Panc1 (cell line): ENCODE measurements around the gene KRT36.

ENCODE experiments used
- CTCF ChIP-seq: fragments of 450-650 bp; IDR thresholded peaks from 2 replicates; pipeline ENCODE4 v1.5.1; 2017; ENCODE audit warnings: mild to moderate bottlenecking
- SIN3A ChIP-seq: IDR thresholded peaks from 2 replicates; pipeline ENCODE4 v1.6.1; 2012; ENCODE audit warnings: low read depth, mild to moderate bottlenecking, low read length, moderate library complexity, borderline replicate concordance; ENCODE audit not compliant: insufficient read depth
- TF ChIP-seq, protein P1 (sequence below), 2 experiments: IDR thresholded peaks; 2 replicates each; pipeline ENCODE4 v1.6.1; 2011 to 2012; ENCODE audit warnings: low read depth in 2 of 2, control low read depth in 1 of 2, low read length in 1 of 2, mild to moderate bottlenecking in 1 of 2, moderate library complexity in 1 of 2; ENCODE audit not compliant: insufficient read depth in 1 of 2

GRCh38 chr17:41478237-41478636 is 11.5 kb downstream of the KRT36 start:
- no peak for TF ChIP-seq CTCF
- no peak for TF ChIP-seq SIN3A
- TF ChIP-seq, protein P1, sequence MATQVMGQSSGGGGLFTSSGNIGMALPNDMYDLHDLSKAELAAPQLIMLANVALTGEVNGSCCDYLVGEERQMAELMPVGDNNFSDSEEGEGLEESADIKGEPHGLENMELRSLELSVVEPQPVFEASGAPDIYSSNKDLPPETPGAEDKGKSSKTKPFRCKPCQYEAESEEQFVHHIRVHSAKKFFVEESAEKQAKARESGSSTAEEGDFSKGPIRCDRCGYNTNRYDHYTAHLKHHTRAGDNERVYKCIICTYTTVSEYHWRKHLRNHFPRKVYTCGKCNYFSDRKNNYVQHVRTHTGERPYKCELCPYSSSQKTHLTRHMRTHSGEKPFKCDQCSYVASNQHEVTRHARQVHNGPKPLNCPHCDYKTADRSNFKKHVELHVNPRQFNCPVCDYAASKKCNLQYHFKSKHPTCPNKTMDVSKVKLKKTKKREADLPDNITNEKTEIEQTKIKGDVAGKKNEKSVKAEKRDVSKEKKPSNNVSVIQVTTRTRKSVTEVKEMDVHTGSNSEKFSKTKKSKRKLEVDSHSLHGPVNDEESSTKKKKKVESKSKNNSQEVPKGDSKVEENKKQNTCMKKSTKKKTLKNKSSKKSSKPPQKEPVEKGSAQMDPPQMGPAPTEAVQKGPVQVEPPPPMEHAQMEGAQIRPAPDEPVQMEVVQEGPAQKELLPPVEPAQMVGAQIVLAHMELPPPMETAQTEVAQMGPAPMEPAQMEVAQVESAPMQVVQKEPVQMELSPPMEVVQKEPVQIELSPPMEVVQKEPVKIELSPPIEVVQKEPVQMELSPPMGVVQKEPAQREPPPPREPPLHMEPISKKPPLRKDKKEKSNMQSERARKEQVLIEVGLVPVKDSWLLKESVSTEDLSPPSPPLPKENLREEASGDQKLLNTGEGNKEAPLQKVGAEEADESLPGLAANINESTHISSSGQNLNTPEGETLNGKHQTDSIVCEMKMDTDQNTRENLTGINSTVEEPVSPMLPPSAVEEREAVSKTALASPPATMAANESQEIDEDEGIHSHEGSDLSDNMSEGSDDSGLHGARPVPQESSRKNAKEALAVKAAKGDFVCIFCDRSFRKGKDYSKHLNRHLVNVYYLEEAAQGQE (IDR thresholded peaks at IDR 0.05; ENCODE audit: insufficient read depth in 1 of 2, low read depth in 2 of 2, low read length in 1 of 2): no peak
